Measurements from ENCODE around the gene NRXN3. TPM values are rescaled to one million over a fixed set of nuclear protein-coding genes. Genes with fewer than 3 reads are reported as not detected.

Gene NRXN3
- total and polyA plus RNA-seq, 2 experiments from 2014 or later: 0.08 to 0.11 TPM

- Histone ChIP-seq H3K4me1 (ENCODE audit: insufficient read depth) (no peaks in the 10 kb centered on the region), H3K9ac (no peak overlapping the region), H3K79me2 (ENCODE audit: insufficient read depth) (no peaks in the 10 kb centered on the region), H2AFZ (no peak overlapping the region), H3K27ac (no peak overlapping the region), H3K9me2 (ENCODE audit: insufficient read depth) (no peaks in the 10 kb centered on the region), H3K36me3 (ENCODE audit: low read depth) (no peaks in the 10 kb centered on the region), H3F3A (ENCODE audit: insufficient read depth) (no peaks in the 10 kb centered on the region), H3K4me3 (no peak overlapping the region), H3K9me3 (ENCODE audit: low read depth) (no peaks in the 10 kb centered on the region), H4K20me1 (ENCODE audit: insufficient read depth) (no peaks in the 10 kb centered on the region), H3K27me3 (replicated peaks; ENCODE audit: insufficient read depth) (no peaks in the 10 kb centered on the region), H3K4me2 (ENCODE audit: unreplicated experiment) (no peak overlapping the region)
- in situ Hi-C loops (cut with MboI): no loop called here
- TF ChIP-seq EZH2phosphoT487 (IDR thresholded peaks at IDR 0.05; ENCODE audit: insufficient read depth, low read depth): no peak
- TF ChIP-seq EZH2 (IDR thresholded peaks at IDR 0.05; ENCODE audit: insufficient read depth, poor library complexity, severe bottlenecking): no peak
- 19 to 22% methylated on average over 2 of the region's 2 CpGs for WGBS, 2 experiments (ENCODE audit: low coverage in 1 of 2, low lambda C conversion rate in 2 of 2, missing lambda C conversion rate in 2 of 2)
- DNase-seq: no peak
Measured at GRCh38 chr14:79840831-79841230, 1670.7 kb downstream of the NRXN3 start.

GRCh38 chr14:79841433-79841832 lies 1671.3 kb downstream of the NRXN3 start:
- 58 to 60% methylated on average over 3 of the region's 3 CpGs for WGBS, 2 experiments (ENCODE audit: low coverage in 1 of 2, low lambda C conversion rate in 2 of 2, missing lambda C conversion rate in 2 of 2)
- Histone ChIP-seq H3K27me3 (replicated peaks; ENCODE audit: insufficient read depth) (no peaks in the 10 kb centered on the region), H3K4me3 (no peak overlapping the region), H3K9me3 (ENCODE audit: low read depth) (no peaks in the 10 kb centered on the region), H3K36me3 (ENCODE audit: low read depth) (no peaks in the 10 kb centered on the region), H3K4me2 (ENCODE audit: unreplicated experiment) (no peak overlapping the region), H3K27ac (no peak overlapping the region), H3K9me2 (ENCODE audit: insufficient read depth) (no peaks in the 10 kb centered on the region), H4K20me1 (ENCODE audit: insufficient read depth) (no peaks in the 10 kb centered on the region), H3K79me2 (ENCODE audit: insufficient read depth) (no peaks in the 10 kb centered on the region), H3K4me1 (ENCODE audit: insufficient read depth) (no peaks in the 10 kb centered on the region), H2AFZ (no peak overlapping the region), H3F3A (ENCODE audit: insufficient read depth) (no peaks in the 10 kb centered on the region), H3K9ac (no peak overlapping the region)
- in situ Hi-C loops (cut with MboI): no loop called here
- no peak for TF ChIP-seq EZH2 (IDR thresholded peaks at IDR 0.05; ENCODE audit: insufficient read depth, poor library complexity, severe bottlenecking)
- TF ChIP-seq EZH2phosphoT487 (IDR thresholded peaks at IDR 0.05; ENCODE audit: insufficient read depth, low read depth): no peak
- DNase-seq: no peak

GRCh38 chr14:79842270-79842669 lies 1672.1 kb downstream of the NRXN3 start:
- H3K9ac ChIP-seq: no peak overlapping the region
- H3F3A ChIP-seq (ENCODE audit: insufficient read depth): no peaks in the 10 kb centered on the region

GRCh38 chr14:79852950-79853744 lies 1683.0 kb downstream of the NRXN3 start:
- Histone ChIP-seq H3K4me2 (ENCODE audit: unreplicated experiment) (no peak overlapping the region), H2AFZ (no peak overlapping the region), H3K27me3 (replicated peaks; ENCODE audit: insufficient read depth) (no peaks in the 10 kb centered on the region), H3F3A (ENCODE audit: insufficient read depth) (no peaks in the 10 kb centered on the region), H3K27ac (no peak overlapping the region), H3K4me3 (no peak overlapping the region), H3K9me2 (ENCODE audit: insufficient read depth) (no peaks in the 10 kb centered on the region), H3K36me3 (ENCODE audit: low read depth) (no peaks in the 10 kb centered on the region), H3K9ac (no peak overlapping the region), H4K20me1 (ENCODE audit: insufficient read depth) (no peaks in the 10 kb centered on the region), H3K9me3 (ENCODE audit: low read depth) (no peaks in the 10 kb centered on the region), H3K4me1 (ENCODE audit: insufficient read depth) (no peaks in the 10 kb centered on the region), H3K79me2 (ENCODE audit: insufficient read depth) (no peaks in the 10 kb centered on the region)
- in situ Hi-C loops (cut with MboI): no loop called here
- no peak for TF ChIP-seq EZH2 (IDR thresholded peaks at IDR 0.05; ENCODE audit: insufficient read depth, poor library complexity, severe bottlenecking)
- TF ChIP-seq EZH2phosphoT487 (IDR thresholded peaks at IDR 0.05; ENCODE audit: insufficient read depth, low read depth): no peak
- DNase-seq: no peak
- WGBS, 2 experiments (ENCODE audit: low coverage in 1 of 2, low lambda C conversion rate in 2 of 2, missing lambda C conversion rate in 2 of 2): 39 to 41% methylated on average over 8 of the region's 8 CpGs

More at GRCh38 chr14:79842270-79842669, 1672.1 kb downstream of the NRXN3 start:
- Histone ChIP-seq H3K36me3 (ENCODE audit: low read depth) (no peaks in the 10 kb centered on the region), H3K27ac (no peak overlapping the region), H3K4me3 (no peak overlapping the region), H2AFZ (no peak overlapping the region), H4K20me1 (ENCODE audit: insufficient read depth) (no peaks in the 10 kb centered on the region), H3K4me2 (ENCODE audit: unreplicated experiment) (no peak overlapping the region), H3K9me2 (ENCODE audit: insufficient read depth) (no peaks in the 10 kb centered on the region), H3K4me1 (ENCODE audit: insufficient read depth) (no peaks in the 10 kb centered on the region), H3K27me3 (replicated peaks; ENCODE audit: insufficient read depth) (no peaks in the 10 kb centered on the region), H3K9me3 (ENCODE audit: low read depth) (no peaks in the 10 kb centered on the region), H3K79me2 (ENCODE audit: insufficient read depth) (no peaks in the 10 kb centered on the region)
- 0 to 3% methylated on average over 3 of the region's 3 CpGs for WGBS, 2 experiments (ENCODE audit: low coverage in 1 of 2, low lambda C conversion rate in 2 of 2, missing lambda C conversion rate in 2 of 2)
- no peak for TF ChIP-seq EZH2phosphoT487 (IDR thresholded peaks at IDR 0.05; ENCODE audit: insufficient read depth, low read depth)
- TF ChIP-seq EZH2 (IDR thresholded peaks at IDR 0.05; ENCODE audit: insufficient read depth, poor library complexity, severe bottlenecking): no peak
- in situ Hi-C loops (cut with MboI): no loop called here
- DNase-seq: peak; percentile 58
